HepG2 (cell line): Measurements from ENCODE around the gene DNMT3L.

Source experiments
- EZH2 ChIP-seq: conservative IDR thresholded peaks from 2 replicates; pipeline ENCODE4 v1.6.1; 2012; ENCODE audit warnings: mild to moderate bottlenecking, low read depth, low read length, moderate library complexity
- FOXK2 ChIP-seq: fragments of 450-650 bp; IDR thresholded peaks from 2 replicates; pipeline ENCODE4 v1.6.1; 2016
- GMEB2 ChIP-seq: IDR thresholded peaks from 2 replicates; pipeline ENCODE4 v1.6.1; 2016; ENCODE audit warnings: missing biosample characterization, missing genetic modification reagents, low read depth
- NFE2L2 ChIP-seq: fragments of 150-350 bp; IDR thresholded peaks from 2 replicates; pipeline ENCODE4 v1.6.1; 2014; ENCODE audit warnings: low read length
- ZNF7 ChIP-seq: IDR thresholded peaks from 2 replicates; pipeline ENCODE4 v1.6.1; 2016; ENCODE audit warnings: missing biosample characterization, missing genetic modification reagents
- TF ChIP-seq, protein P1 (sequence below): fragments of 450-650 bp; IDR thresholded peaks from 2 replicates; pipeline ENCODE4 v1.6.1; 2016

- no peak for TF ChIP-seq EZH2
- no peak for TF ChIP-seq FOXK2
- no peak for TF ChIP-seq GMEB2 (CRISPR knock-in tag)
- TF ChIP-seq ZNF7 (CRISPR knock-in tag) = no peak
- TF ChIP-seq, protein P1, sequence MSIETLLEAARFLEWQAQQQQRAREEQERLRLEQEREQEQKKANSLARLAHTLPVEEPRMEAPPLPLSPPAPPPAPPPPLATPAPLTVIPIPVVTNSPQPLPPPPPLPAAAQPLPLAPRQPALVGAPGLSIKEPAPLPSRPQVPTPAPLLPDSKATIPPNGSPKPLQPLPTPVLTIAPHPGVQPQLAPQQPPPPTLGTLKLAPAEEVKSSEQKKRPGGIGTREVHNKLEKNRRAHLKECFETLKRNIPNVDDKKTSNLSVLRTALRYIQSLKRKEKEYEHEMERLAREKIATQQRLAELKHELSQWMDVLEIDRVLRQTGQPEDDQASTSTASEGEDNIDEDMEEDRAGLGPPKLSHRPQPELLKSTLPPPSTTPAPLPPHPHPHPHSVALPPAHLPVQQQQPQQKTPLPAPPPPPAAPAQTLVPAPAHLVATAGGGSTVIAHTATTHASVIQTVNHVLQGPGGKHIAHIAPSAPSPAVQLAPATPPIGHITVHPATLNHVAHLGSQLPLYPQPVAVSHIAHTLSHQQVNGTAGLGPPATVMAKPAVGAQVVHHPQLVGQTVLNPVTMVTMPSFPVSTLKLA = no peak
- TF ChIP-seq NFE2L2 = no peak
Observed at GRCh38 chr21:44258056-44258725, 3.5 kb downstream of the DNMT3L start.
